NK-92 treated with Interleukin-12 subunit alpha and Interleukin-12 subunit beta, amount 100 ng/mL, for 24 hours (cell line): Measurements from ENCODE around the gene ACP7.
"Not testable (repeated sequence)": the region's sequence is repeated elsewhere in the genome, so short reads cannot be mapped to it uniquely, and the experiment has no call there.

Experiments used
- DNase-seq: peaks from one replicate; lab custom pipeline; 2025; lab: John Stamatoyannopoulos, UW

ACP7 gene

GRCh38 chr19:39078436-39079200 is 5.5 kb upstream of the ACP7 start:
- DNase-seq, result no peak

DNA sequence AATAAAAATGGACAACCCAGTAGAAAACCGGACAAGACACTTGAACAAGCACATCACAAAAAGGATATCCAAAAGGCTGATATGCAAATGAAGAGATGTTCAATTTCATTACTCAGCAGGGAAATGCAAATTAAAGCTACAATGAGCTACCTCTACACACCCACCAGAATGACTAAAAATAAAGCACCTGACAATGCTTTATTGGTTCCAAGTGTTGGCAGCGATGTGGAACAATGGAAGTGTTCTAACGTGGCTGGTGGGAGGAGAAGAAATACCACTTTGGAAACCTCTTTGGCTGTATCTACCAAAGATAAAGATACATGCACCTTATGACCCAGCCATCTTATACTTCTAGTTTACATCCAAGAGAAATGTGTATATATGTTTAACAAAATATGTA is 3.7 kb upstream of the ACP7 start:
- no peak for DNase-seq

DNA sequence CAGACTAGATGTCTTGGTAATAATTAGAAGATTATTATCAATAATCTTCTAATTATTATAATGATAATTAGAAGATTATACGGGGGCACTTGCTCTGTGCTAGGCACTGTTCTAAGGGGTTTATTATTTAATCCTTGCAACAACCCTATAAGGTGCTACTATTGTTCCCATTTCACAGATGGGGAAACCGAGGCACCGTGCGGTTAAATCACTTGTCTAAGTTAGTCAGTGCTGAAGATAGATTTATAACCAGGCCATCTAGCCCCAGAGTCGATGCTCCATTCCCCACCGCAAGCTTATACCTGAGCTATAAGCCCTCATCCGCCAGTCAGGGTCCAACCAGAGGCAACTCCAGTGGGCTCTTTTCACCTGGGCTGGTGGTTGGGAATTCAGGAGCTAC is 2.0 kb upstream of the ACP7 start:
- no peak for DNase-seq

DNA sequence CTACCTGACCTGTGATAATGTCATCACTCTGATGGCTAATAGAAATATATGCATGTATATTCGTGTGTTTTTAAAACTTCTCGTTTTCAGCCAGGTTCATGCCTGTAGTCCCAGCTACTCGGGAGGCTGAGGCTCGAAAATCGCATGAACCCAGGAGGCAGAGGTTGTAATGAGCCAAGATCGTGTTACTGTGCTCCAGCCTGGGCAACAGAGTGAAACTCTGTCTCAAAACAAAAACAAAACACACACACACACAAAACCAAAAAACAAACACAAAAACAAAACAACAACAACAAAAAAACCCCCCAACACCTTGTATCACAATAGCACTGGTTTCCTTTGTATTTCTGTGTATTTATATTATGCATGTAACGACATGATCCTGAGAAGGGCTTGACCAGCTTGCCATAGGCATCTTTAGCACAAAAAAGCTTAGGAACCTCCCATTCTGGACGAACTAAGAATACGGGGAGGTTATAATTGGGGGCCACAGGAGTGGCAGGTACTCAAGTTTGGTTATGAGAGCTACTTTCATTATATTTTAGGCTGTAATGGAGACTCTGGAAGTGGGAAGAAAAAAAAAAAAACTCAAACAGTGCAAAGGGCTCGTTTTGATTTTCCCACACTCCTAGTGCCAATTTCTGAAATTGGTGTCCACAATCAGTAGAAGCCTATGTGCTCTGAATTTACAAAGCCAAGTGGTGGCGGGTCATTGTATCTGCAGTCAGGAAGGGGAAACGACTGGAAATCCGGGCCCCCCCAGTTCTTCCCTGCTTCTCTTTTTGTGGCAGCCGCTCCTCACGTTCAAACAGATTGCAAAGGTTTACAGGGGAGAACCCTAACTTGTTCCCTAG is 1.2 kb upstream of the ACP7 start:
- no peak for DNase-seq

DNA sequence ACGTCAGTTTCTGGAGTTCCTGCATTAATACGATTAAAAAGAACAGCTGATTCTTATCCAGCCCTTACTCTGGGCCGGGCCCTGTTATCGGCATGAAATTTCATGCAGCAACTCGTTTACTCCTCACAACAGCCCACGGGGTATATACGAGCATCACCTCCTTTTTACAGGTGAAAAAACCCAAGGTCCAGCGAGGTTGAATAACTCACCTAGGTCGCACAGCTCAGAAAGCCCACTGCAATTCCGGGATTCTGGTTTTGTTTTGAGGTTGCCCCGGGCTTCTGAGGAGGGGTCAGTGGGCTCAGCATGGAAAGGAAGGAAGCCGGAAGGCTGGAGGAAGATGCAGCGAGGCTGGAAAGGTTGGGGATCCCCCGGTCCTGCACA is 577 bp upstream of the ACP7 start:
- no peak for DNase-seq

DNA sequence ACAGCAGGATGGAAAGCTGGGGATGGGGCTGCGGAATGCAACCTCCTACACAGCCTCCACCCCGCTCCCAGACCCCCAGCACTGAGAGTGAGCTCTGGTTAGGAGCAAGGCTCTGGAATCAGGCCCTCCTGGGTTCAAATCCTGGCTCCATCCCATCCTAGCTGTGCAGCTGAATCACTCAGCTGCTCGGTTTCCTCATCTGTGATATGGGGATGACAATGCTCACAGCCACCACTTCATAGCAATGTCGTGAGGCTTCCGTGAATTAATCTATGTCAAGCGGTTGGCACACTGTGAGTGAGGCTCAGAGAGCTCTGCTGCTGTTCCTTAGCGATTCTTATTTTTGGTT is 538 bp downstream of the ACP7 start:
- DNase-seq, result no peak

DNA sequence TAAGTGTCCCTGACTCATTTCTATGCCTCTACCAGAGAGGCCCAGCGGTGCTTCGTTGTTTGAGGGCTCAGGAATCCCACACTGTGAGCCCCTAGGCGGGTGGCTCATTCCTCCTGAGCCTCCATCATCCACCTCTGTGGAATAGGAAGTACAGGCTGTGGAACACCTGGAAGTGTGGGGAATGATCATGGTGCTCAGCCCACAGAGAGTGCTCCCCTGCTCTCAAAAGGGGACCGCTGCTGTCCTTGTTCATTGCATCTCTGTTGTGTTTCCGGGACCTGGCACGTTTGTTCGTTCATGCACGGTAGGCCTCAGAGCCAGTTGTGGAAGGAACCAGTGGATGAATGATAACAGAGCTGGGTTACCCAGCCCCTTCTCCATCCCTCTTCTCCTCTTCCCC is 1.2 kb downstream of the ACP7 start:
- DNase-seq, result no peak

DNA sequence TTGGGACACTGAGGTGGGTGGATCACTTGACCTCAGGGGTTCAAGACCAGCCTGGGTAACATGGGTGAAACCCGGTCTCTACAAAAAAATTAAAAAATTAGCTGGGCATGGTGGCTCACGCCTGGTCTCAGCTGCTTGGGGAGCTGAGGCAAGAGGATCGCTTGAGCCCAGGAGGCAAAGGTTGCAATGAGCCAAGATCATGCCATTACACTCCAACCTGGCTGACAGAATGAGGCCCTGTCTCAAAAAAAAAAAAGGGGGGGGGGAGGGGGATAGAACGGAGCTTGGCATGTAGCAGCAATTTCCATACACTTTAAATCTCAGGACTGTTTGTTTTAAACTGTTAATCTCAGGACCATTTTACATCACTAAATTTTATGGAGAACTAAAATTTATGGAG is 2.2 kb downstream of the ACP7 start:
- DNase-seq, result no peak

DNA sequence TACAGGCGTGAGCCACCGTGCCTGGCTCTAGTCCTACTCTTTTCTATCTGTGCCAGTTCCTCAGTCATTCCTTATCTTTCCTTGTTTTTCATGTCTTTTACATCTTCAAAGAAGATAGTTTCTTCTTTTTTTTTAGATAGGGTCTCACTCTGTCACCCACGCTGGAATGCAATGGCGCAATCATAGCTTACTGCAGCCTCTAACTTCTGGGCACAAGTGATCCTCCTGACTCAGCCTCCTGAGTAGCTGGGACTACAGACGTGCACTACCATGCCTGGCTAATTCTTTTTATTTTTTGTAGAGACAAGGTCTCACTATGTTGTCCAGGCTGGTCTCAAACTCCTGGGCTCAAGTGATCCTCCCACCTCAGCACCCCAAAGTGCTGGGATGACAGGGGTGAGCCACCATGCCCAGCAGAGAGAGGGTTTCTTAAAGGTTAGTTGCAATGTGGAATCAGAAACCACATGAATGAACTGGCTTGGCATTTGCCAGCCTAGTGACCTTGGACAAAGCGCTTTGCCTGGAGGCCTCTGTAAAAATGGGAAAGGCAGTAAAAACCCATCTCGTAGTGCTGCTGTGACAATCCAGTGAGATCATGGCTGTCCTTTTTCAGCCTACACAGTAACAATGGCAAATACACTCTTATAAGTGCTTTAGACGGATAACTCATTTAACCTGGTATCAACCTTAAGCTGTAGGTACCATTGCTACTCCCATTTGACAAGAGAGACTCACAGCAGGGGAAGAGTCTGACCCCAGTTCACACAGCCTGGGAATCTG is 3.9 kb downstream of the ACP7 start:
- DNase-seq, result no peak

- DNase-seq, result not testable (repeated sequence)
These were observed 5.8 kb downstream of the ACP7 start for GRCh38 chr19:39090016-39090415.

GRCh38 chr19:39090881-39091280 is 6.7 kb downstream of the ACP7 start:
- DNase-seq, result no peak

DNA sequence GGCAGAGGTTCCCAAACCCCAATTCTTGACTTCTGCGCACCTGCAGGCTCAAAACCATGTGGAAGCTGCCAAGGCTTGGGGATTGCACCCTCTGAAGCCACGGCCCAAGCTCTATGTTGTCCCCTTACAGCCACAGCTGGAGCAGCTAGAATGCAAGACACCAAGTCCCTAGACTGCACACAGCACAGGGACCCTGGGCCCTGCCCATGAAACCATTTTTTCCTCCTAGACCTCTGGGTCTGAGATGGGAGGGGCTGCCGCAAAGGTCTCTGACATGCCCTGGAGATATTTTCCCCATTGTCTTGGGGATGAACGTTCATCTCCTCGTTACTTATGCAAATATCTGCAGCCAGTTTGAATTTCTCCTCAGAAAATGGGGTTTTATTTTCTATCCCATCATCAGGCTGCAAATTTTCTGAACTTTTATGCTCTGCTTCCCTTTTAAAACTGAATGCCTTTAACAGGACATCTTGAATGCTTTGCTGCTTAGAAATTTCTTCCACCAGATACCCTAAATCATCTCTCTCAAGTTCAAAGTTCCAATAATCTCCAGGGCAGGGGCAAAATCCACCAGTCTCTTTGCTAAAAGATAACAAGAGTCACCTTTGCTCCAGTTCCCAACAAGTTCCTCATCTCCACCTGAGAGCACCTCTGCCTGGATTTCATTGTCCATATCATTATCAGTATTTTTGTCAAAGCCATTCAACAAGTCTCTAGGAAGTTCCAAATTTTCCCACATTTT is 11.8 kb downstream of the ACP7 start:
- not testable (repeated sequence) for DNase-seq

DNA sequence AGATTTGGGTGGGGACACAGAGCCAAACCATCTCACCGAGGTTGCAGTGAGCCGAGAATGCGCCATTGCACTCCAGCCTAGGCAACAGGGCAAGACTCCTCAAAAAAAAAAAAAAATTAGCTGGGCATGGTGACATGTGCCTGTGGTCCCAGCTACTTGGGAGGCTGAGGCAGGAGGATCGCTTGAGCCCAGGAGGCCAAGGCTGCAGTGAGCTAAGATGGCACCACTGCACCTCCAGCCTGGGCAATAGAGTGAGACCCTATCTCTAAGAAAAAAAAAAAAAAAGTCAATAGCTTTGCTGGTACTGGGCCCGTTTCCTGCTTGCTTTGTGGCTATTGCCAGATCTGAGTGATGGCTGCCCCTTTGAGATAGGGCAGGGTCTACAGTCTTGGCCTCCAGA is 13.1 kb downstream of the ACP7 start:
- no peak for DNase-seq

DNA sequence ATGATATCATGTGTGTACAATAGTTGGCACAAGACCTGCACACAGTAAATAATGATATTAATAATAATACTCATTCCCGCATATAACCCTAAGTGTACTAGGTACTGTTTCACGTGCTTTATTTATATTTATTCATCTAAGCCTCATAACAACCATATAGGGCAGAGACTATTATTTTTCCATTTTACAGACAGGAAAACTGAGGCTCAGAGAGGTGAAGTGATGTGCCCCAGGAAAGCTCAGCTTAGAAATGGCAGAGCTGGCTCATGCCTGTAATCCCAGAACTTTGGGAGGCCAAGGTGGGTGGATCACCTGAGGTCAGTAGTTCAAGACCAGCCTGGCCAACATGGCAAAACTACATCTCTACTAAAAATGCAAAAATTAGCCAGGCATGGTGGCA is 13.6 kb downstream of the ACP7 start:
- no peak for DNase-seq

- no peak for DNase-seq
These were observed 14.4 kb downstream of the ACP7 start for GRCh38 chr19:39098365-39099269.

DNA sequence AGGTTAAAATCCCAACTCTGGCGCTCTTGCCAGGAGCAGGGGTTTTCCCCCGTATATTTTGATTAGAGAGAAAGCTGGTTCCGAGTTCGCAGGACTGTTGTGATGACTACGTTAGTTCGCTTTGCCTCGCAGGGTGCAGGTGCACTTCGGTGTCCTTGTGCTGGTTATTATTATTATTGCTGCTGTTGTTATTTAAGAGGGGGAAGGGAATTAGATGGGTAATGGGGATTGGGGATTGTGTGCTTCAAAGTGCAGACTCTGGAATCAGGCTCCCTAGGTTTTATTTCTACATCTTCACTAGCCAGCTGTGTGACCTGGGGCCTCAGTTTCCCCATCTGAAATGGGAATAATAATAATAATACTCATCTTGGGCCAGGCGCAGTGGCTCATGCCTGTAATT is 15.2 kb downstream of the ACP7 start:
- no peak for DNase-seq

GRCh38 chr19:39100500-39101166 is 16.5 kb downstream of the ACP7 start:
- no peak for DNase-seq

- DNase-seq, result no peak
These were observed 19.0 kb downstream of the ACP7 start for GRCh38 chr19:39103151-39103550.

DNA sequence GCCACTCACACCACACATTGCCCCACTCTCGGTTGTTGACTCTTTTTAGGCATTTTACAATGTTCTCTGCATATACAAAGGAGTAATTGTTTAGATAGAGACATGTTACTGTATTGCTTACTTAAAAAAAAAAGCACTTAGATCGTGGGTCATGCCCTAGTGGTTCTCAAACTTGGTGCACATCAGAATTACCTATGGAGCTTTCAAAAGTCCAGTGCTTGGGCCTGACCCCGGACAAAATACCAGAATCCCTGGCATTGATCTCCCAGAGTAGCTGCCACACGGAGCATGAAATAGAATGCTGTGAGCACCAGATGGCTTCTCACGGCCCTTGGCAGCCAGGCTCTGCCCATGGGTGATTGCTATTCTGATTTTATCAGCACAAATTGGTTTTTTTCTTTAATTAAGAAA is 20.0 kb downstream of the ACP7 start:
- DNase-seq, result no peak

DNA sequence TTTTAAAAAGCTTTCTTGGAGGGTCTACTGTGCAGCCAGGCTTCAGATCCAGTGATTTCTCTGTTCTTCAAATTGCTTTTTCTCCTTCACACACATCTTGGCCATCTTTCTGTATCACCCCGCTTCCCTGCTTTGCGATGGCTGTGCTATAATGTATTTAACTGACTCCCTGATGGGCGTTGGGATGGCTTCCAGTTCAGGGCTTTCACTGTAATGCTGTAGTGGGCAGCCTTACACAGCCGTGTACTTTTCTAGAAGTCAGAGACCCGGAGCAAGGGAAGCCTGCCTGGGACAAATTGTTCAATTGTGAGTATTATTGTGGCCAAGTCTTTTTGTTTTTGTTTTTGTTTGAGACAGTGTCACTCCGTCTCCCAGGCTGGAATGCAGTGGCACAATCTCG is 22.0 kb downstream of the ACP7 start:
- DNase-seq, result no peak

DNA sequence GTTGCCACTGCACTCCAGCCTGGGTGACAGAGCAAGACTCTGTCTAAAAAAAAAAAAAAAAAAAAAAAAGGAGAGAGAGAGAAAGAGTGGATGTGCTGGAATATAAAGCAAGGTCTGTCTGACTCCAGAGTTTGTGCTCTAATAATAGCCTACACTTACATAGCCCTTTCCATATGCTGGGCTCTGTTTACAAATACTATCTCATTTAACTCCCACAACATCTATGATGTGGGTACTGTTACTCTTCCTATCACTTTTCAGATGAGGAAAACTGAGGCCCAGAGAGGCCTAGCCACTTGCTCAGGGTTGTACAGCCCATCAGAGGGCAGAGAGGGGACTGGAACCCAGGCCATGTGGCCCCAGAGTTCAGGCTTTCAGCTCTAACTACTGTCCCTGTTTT is 25.5 kb downstream of the ACP7 start:
- no peak for DNase-seq
